SK-N-SH (cell line): Measurements from ENCODE around the gene DHRSX. TPM values are rescaled to one million over a fixed set of nuclear protein-coding genes. Genes with fewer than 3 reads are reported as not detected.
A peak's percentile ranks its signal among the peaks of the same experiment; 100 is the strongest.

Source experiments
- CTCF ChIA-PET: fragments of 300-600, 350-600 bp; formaldehyde crosslinking; extraction: SDS; loops from one replicate; lab custom pipeline; 2021; lab: Yijun Ruan, JAX
- POLR2A ChIA-PET: fragments of 350-600 bp; sonication (Branson Sonifier 250); formaldehyde crosslinking; extraction: SDS; loops from one replicate; lab custom pipeline; 2020; ENCODE audit warnings: antibody characterized with exemption, inconsistent platforms; lab: Yijun Ruan, JAX
- DNase-seq: peaks from one replicate; pipeline ENCODE4 v3.0.0; 2012
- H2AFZ ChIP-seq: fragments of 200-600 bp; sonication (generic); 2 replicates; pipeline ENCODE4 v1.8.1; 2016; ENCODE audit warnings: antibody characterized with exemption, mild to moderate bottlenecking, low read depth
- H3F3A ChIP-seq: fragments of 200-600 bp; sonication (generic); replicated peaks from 2 replicates; pipeline ENCODE3; 2016; ENCODE audit warnings: antibody characterized with exemption, mild to moderate bottlenecking; ENCODE audit not compliant: insufficient read depth
- H3K27ac ChIP-seq, 2 experiments: fragments of 200-500 bp in 1 of 2; fragments of 200-600 bp in 1 of 2; sonication (Bioruptor generic) in 1 of 2; sonication (generic), shearing (Covaris generic) in 1 of 2; 2 replicates each; pipeline versions ENCODE4 v1.5.1 to v1.6.1; 2014 to 2016; ENCODE audit warnings: low read depth in 2 of 2, inconsistent platforms in 1 of 2, low read length in 1 of 2, mild to moderate bottlenecking in 1 of 2, mixed read lengths in 1 of 2
- H3K27me3 ChIP-seq: fragments of 200-600 bp; sonication (generic), shearing (Covaris generic); 2 replicates; pipeline ENCODE4 v1.6.1; 2016; ENCODE audit warnings: mixed run types; ENCODE audit not compliant: insufficient read depth
- H3K36me3 ChIP-seq, 2 experiments: fragments of 200-500 bp in 1 of 2; fragments of 200-600 bp in 1 of 2; sonication (Bioruptor generic) in 1 of 2; sonication (generic) in 1 of 2; replicated peaks in 1 of 2; 2 replicates each; pipeline versions ENCODE3 to v1.5.1; 2014 to 2016; ENCODE audit warnings: low read length in 1 of 2, mild to moderate bottlenecking in 1 of 2; ENCODE audit not compliant: insufficient read depth in 2 of 2, control insufficient read depth in 1 of 2
- H3K4me1 ChIP-seq, 2 experiments: fragments of 200-500 bp in 1 of 2; fragments of 200-600 bp in 1 of 2; sonication (Bioruptor generic) in 1 of 2; sonication (generic), shearing (Covaris generic) in 1 of 2; 2 replicates each; pipeline versions ENCODE4 v1.5.1 to v1.6.1; 2014 to 2016; ENCODE audit warnings: low read depth in 1 of 2, low read length in 1 of 2, mixed run types in 1 of 2; ENCODE audit not compliant: insufficient read depth in 2 of 2, control insufficient read depth in 1 of 2
- H3K4me2 ChIP-seq: fragments of 200-600 bp; sonication (generic), shearing (Covaris generic); 2 replicates; pipeline ENCODE4 v1.6.1; 2017; ENCODE audit warnings: mixed run types
- H3K4me3 ChIP-seq, 2 experiments: fragments of 200-500 bp in 1 of 2; fragments of 200-600 bp in 1 of 2; sonication (Bioruptor generic) in 1 of 2; sonication (generic), shearing (Covaris generic) in 1 of 2; 2 replicates each; pipeline versions ENCODE4 v1.5.1 to v1.8.1; 2014 to 2016; ENCODE audit warnings: low read depth in 2 of 2, inconsistent platforms in 1 of 2, low read length in 1 of 2, mild to moderate bottlenecking in 1 of 2, mixed read lengths in 1 of 2, moderate library complexity in 1 of 2
- H3K79me2 ChIP-seq: fragments of 200-600 bp; sonication (generic); 2 replicates; pipeline ENCODE4 v1.8.1; 2017; ENCODE audit warnings: mild to moderate bottlenecking; ENCODE audit not compliant: insufficient read depth
- H3K9ac ChIP-seq: fragments of 200-600 bp; sonication (generic); 2 replicates; pipeline ENCODE4 v1.6.1; 2017; ENCODE audit warnings: mixed run types
- H3K9me2 ChIP-seq: fragments of 200-600 bp; sonication (generic); 2 replicates; pipeline ENCODE4 v1.6.1; 2017; ENCODE audit warnings: mixed run types
- H3K9me3 ChIP-seq: fragments of 200-600 bp; sonication (generic); 2 replicates; pipeline ENCODE4 v1.6.1; 2017; ENCODE audit warnings: mixed run types, mild to moderate bottlenecking, moderate library complexity
- H4K20me1 ChIP-seq: fragments of 200-600 bp; sonication (generic); 2 replicates; pipeline ENCODE4 v1.6.1; 2017; ENCODE audit warnings: mild to moderate bottlenecking, mixed run types; ENCODE audit not compliant: insufficient read depth
- ELF1 ChIP-seq: IDR thresholded peaks from 2 replicates; pipeline ENCODE4 v1.4.0; 2012
- EZH2phosphoT487 ChIP-seq: fragments of 200-600 bp; sonication (generic); IDR thresholded peaks from 2 replicates; pipeline ENCODE4 v1.6.1; 2017; ENCODE audit warnings: low read depth, mixed run types, mild to moderate bottlenecking, antibody characterized with exemption, moderate library complexity, borderline replicate concordance
- GATA2 ChIP-seq: sonication (generic); formaldehyde crosslinking; IDR thresholded peaks from 2 replicates; pipeline ENCODE4 v1.5.0; 2020; ENCODE audit warnings: mild to moderate bottlenecking, missing genetic modification reagents
- MEF2A ChIP-seq: IDR thresholded peaks from 2 replicates; pipeline ENCODE4 v1.4.0; 2012; ENCODE audit warnings: low read depth, borderline replicate concordance
- NFIC ChIP-seq: IDR thresholded peaks from 2 replicates; pipeline ENCODE4 v1.4.0; 2012; ENCODE audit warnings: borderline replicate concordance
- PBX3 ChIP-seq: IDR thresholded peaks from 2 replicates; pipeline ENCODE4; 2012
- POLR2AphosphoS5 ChIP-seq: IDR thresholded peaks from 2 replicates; pipeline ENCODE4 v1.6.1; 2012; ENCODE audit warnings: low read depth, low read length
- RCOR1 ChIP-seq: fragments of 150-350 bp; IDR thresholded peaks from 2 replicates; pipeline ENCODE4 v1.6.1; 2017; ENCODE audit warnings: antibody characterized with exemption, low read length
- RFX5 ChIP-seq: IDR thresholded peaks from 2 replicates; pipeline ENCODE4 v1.6.1; 2012; ENCODE audit warnings: mild to moderate bottlenecking, improper control_type of control experiment, low read length
- SIN3A ChIP-seq: IDR thresholded peaks from 2 replicates; pipeline ENCODE4 v1.6.1; 2012; ENCODE audit warnings: low read depth, mild to moderate bottlenecking, low read length, moderate library complexity, borderline replicate concordance
- SMC3 ChIP-seq: IDR thresholded peaks from 2 replicates; pipeline ENCODE4 v1.6.1; 2012; ENCODE audit warnings: low read depth, low read length, improper control_type of control experiment
- TAF1 ChIP-seq: IDR thresholded peaks from 2 replicates; pipeline ENCODE4 v1.6.1; 2012; ENCODE audit warnings: low read depth, mild to moderate bottlenecking, low read length, moderate library complexity, borderline replicate concordance
- TCF12 ChIP-seq: IDR thresholded peaks from 2 replicates; pipeline ENCODE4 v1.4.0; 2012
- USF2 ChIP-seq: fragments of 150-350 bp; IDR thresholded peaks from 2 replicates; pipeline ENCODE4 v1.6.1; 2017; ENCODE audit warnings: antibody characterized with exemption, low read length, low read depth, borderline replicate concordance
- ZBTB33 ChIP-seq: IDR thresholded peaks from 2 replicates; pipeline ENCODE4 v1.4.0; 2012; ENCODE audit warnings: low read depth, borderline replicate concordance
- WGBS: methylation state at CpG from one replicate; pipeline ENCODE4 v1.1.6; 2017; ENCODE audit warnings: low lambda C conversion rate; 5-methylcytosine and 5-hydroxymethylcytosine counted together
- polyA plus RNA-seq, 3 experiments: library from polyadenylated mRNA; depleted of rRNA; stranded (reverse); fragments of >200 nt; gene quantifications; 2 replicates each; pipeline ENCODE4 v1.2.3, GENCODE V29; 2012
- TF ChIP-seq, protein P1 (sequence below): IDR thresholded peaks from 2 replicates; pipeline ENCODE4 v1.6.1; 2012; ENCODE audit warnings: mild to moderate bottlenecking, low read depth, low read length, moderate library complexity
- TF ChIP-seq, protein P2 (sequence below): IDR thresholded peaks from 2 replicates; pipeline ENCODE4 v1.4.0; 2012; ENCODE audit warnings: low read depth, borderline replicate concordance
- TF ChIP-seq, protein P3 (sequence below): fragments of 150-350 bp; IDR thresholded peaks from 2 replicates; pipeline ENCODE4 v1.6.1; 2016; ENCODE audit warnings: mild to moderate bottlenecking, low read depth, low read length
- TF ChIP-seq, protein P4 (sequence below): IDR thresholded peaks from 2 replicates; pipeline ENCODE4 v1.4.0; 2012; ENCODE audit warnings: low read depth

The DHRSX gene
- polyA plus RNA-seq, 1 of the 3 experiments (the other 2 are of a cell fraction) = 34.3 TPM

DNA sequence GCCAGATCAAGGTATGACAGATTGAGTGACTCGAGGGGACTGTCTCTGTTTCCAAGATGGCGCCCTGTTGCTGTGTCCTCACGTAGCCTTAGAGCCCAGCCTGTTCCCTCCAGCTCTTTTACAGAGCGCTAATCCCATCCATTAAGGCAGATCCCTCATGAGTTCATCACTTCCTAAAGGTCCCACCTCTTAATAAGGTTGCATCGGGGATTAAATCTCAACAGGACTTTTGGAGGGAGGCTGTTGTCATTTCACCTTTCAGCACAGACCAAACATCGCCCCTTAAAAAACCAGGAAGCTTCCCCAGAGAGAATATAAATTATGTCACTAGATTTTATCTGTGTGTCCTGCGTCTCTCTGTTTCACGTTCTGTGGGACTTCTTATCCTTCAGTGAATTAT lies 32.6 kb upstream of the DHRSX start:
- Histone ChIP-seq H3K4me1 (no peaks in the 10 kb centered on the region), H3K27ac (no peak overlapping the region), H3K4me3 (no peak overlapping the region), H3K79me2 (no peaks in the 10 kb centered on the region), H2AFZ (peak overlapping the region; percentile 47; the same call in 1 of the 2 replicates), H3K9me2 (no peaks in the 10 kb centered on the region), H3K9me3 (no peaks in the 10 kb centered on the region), H3K36me3 (no peaks in the 10 kb centered on the region), H3K4me2 (no peak overlapping the region), H3K9ac (no peak overlapping the region), H3K27me3 (peaks cover 25% of the 10 kb centered on the region; the same call in 1 of the 2 replicates), H4K20me1 (no peaks in the 10 kb centered on the region), H3F3A (no peaks in the 10 kb centered on the region)
- POLR2A ChIA-PET = no interaction called here
- no peak for DNase-seq
- no peak for TF ChIP-seq EZH2phosphoT487
- TF ChIP-seq, protein P1, sequence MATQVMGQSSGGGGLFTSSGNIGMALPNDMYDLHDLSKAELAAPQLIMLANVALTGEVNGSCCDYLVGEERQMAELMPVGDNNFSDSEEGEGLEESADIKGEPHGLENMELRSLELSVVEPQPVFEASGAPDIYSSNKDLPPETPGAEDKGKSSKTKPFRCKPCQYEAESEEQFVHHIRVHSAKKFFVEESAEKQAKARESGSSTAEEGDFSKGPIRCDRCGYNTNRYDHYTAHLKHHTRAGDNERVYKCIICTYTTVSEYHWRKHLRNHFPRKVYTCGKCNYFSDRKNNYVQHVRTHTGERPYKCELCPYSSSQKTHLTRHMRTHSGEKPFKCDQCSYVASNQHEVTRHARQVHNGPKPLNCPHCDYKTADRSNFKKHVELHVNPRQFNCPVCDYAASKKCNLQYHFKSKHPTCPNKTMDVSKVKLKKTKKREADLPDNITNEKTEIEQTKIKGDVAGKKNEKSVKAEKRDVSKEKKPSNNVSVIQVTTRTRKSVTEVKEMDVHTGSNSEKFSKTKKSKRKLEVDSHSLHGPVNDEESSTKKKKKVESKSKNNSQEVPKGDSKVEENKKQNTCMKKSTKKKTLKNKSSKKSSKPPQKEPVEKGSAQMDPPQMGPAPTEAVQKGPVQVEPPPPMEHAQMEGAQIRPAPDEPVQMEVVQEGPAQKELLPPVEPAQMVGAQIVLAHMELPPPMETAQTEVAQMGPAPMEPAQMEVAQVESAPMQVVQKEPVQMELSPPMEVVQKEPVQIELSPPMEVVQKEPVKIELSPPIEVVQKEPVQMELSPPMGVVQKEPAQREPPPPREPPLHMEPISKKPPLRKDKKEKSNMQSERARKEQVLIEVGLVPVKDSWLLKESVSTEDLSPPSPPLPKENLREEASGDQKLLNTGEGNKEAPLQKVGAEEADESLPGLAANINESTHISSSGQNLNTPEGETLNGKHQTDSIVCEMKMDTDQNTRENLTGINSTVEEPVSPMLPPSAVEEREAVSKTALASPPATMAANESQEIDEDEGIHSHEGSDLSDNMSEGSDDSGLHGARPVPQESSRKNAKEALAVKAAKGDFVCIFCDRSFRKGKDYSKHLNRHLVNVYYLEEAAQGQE = no peak
- TF ChIP-seq GATA2 (CRISPR knock-in tag) = no peak
- no peak for TF ChIP-seq NFIC
- no peak for TF ChIP-seq MEF2A
- TF ChIP-seq SIN3A = no peak
- no peak for TF ChIP-seq ELF1
- TF ChIP-seq SMC3 = no peak
- no peak for TF ChIP-seq ZBTB33
- TF ChIP-seq, protein P2, sequence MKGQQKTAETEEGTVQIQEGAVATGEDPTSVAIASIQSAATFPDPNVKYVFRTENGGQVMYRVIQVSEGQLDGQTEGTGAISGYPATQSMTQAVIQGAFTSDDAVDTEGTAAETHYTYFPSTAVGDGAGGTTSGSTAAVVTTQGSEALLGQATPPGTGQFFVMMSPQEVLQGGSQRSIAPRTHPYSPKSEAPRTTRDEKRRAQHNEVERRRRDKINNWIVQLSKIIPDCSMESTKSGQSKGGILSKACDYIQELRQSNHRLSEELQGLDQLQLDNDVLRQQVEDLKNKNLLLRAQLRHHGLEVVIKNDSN = no peak
- TF ChIP-seq, protein P3, sequence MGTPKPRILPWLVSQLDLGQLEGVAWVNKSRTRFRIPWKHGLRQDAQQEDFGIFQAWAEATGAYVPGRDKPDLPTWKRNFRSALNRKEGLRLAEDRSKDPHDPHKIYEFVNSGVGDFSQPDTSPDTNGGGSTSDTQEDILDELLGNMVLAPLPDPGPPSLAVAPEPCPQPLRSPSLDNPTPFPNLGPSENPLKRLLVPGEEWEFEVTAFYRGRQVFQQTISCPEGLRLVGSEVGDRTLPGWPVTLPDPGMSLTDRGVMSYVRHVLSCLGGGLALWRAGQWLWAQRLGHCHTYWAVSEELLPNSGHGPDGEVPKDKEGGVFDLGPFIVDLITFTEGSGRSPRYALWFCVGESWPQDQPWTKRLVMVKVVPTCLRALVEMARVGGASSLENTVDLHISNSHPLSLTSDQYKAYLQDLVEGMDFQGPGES = no peak
- TF ChIP-seq PBX3 = no peak
- TF ChIP-seq, protein P4, sequence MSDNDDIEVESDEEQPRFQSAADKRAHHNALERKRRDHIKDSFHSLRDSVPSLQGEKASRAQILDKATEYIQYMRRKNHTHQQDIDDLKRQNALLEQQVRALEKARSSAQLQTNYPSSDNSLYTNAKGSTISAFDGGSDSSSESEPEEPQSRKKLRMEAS = no peak
- TF ChIP-seq RFX5 = no peak
- TF ChIP-seq TAF1 = no peak
- no peak for TF ChIP-seq TCF12
- no peak for TF ChIP-seq USF2
- TF ChIP-seq RCOR1 = no peak
- no peak for TF ChIP-seq POLR2AphosphoS5
- CTCF ChIA-PET = no interaction called here
- 16% methylated on average over 8 of the region's 8 CpGs for WGBS
